CD8-positive, alpha-beta memory T cell (primary cell): ENCODE measurements around the gene USP13. TPM values are rescaled to one million over a fixed set of nuclear protein-coding genes. Genes with fewer than 3 reads are reported as not detected.

Source experiments
- CTCF ChIA-PET: fragments of 350-600 bp; sonication (Branson Sonifier 250); formaldehyde crosslinking; loops from one replicate; lab custom pipeline; 2021; ENCODE audit warnings: antibody characterized with exemption; lab: Charles Lee
- POLR2A ChIA-PET: fragments of 350-600 bp; sonication (Branson Sonifier 250); formaldehyde crosslinking; loops from one replicate; lab custom pipeline; 2021; ENCODE audit warnings: antibody characterized with exemption; lab: Charles Lee
- DNase-seq, 5 donors: peaks; one replicate each; pipeline versions ENCODE4 v3.0.0 to v3.0.0-alpha.2; 2020 to 2022; ENCODE audit warnings: mixed read lengths in 1 of 5
- H3K27ac ChIP-seq: one replicate; pipeline ENCODE4 v1.7.0; 2013; ENCODE audit warnings: low read depth, mild to moderate bottlenecking, low read length, moderate library complexity
- H3K27me3 ChIP-seq: 2 replicates; pipeline ENCODE4 v1.7.0; 2013; ENCODE audit warnings: low read length, mild to moderate bottlenecking; ENCODE audit not compliant: insufficient read depth, poor library complexity, severe bottlenecking
- H3K36me3 ChIP-seq: 2 replicates; pipeline ENCODE4 v1.7.0; 2013; ENCODE audit warnings: mild to moderate bottlenecking, low read length, moderate library complexity; ENCODE audit not compliant: insufficient read depth
- H3K4me1 ChIP-seq: 2 replicates; pipeline ENCODE4 v1.7.0; 2013; ENCODE audit warnings: mild to moderate bottlenecking, low read length, moderate library complexity; ENCODE audit not compliant: insufficient read depth
- H3K4me3 ChIP-seq: 2 replicates; pipeline ENCODE4 v1.7.0; 2013; ENCODE audit warnings: mild to moderate bottlenecking, low read length
- H3K9me3 ChIP-seq: 2 replicates; pipeline ENCODE4 v1.7.0; 2013; ENCODE audit warnings: mild to moderate bottlenecking, low read length
- H3K27ac Mint-ChIP-seq, 8 donors: one replicate each; pipeline ENCODE4 v1.8.0; 2020 to 2021; ENCODE audit warnings: mixed read lengths in 8 of 8, mild to moderate bottlenecking in 6 of 8, inconsistent platforms in 3 of 8, moderate library complexity in 3 of 8
- H3K27me3 Mint-ChIP-seq, 2 donors: one replicate each; pipeline ENCODE4 v1.8.0; 2020 to 2021; ENCODE audit warnings: mixed read lengths in 2 of 2, mild to moderate bottlenecking in 1 of 2, moderate library complexity in 1 of 2
- H3K36me3 Mint-ChIP-seq, 3 donors: one replicate each; pipeline ENCODE4 v1.8.0; 2020 to 2021; ENCODE audit warnings: mixed read lengths in 3 of 3, inconsistent platforms in 1 of 3, mild to moderate bottlenecking in 1 of 3
- H3K4me1 Mint-ChIP-seq, 3 donors: one replicate each; pipeline ENCODE4 v1.8.0; 2020 to 2021; ENCODE audit warnings: mixed read lengths in 3 of 3, inconsistent platforms in 1 of 3, mild to moderate bottlenecking in 1 of 3
- H3K4me3 Mint-ChIP-seq, 7 donors: one replicate each; pipeline ENCODE4 v1.8.0; 2020 to 2021; ENCODE audit warnings: mixed read lengths in 7 of 7, mild to moderate bottlenecking in 6 of 7, moderate library complexity in 4 of 7, inconsistent platforms in 2 of 7
- H3K9me3 Mint-ChIP-seq, 5 donors: one replicate each; pipeline ENCODE4 v1.8.0; 2020 to 2022; ENCODE audit warnings: mixed read lengths in 5 of 5, mild to moderate bottlenecking in 3 of 5, moderate library complexity in 2 of 5, inconsistent platforms in 1 of 5
- polyA plus RNA-seq: library from polyadenylated mRNA; unstranded; fragments of 300-500 nt; fragmentation: Illumina TruSeq; gene quantifications from one replicate; pipeline ENCODE4 v1.2.3, GENCODE V29; 2021
- total RNA-seq, 2 experiments: library from RNA; stranded (reverse); gene quantifications; one replicate each; pipeline ENCODE4 v1.2.3, GENCODE V29; 2021

Gene USP13
- total and polyA plus RNA-seq, 3 experiments from 2014 or later = 12.7 to 13.8 (median 13.3) TPM

DNA sequence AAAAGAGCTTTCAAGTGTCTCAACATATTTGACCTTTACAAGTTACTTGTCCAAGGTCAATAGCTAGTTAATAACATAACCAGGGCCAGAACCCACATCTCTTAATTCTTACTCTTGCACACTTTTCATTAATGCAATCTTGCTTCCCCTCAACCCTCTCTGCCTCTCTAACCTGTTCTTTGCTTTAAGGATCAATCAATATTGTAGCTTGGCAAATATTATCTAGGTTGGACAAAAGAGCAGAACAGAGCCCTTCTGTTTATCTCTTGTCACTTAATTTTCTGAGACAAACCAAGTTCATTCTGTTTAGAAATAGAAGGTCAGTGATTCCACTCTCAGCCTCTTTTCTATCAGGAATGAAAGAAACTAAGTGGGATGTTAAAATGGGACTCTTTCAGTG, 180.5 kb downstream of the USP13 start:
- no peaks in the 10 kb centered on the region for H3K4me1 Mint-ChIP-seq
- Histone ChIP-seq H3K27ac (no peak overlapping the region), H3K9me3 (no peaks in the 10 kb centered on the region), H3K4me3 (no peak overlapping the region), H3K4me1 (no peaks in the 10 kb centered on the region), H3K27me3 (no peaks in the 10 kb centered on the region), H3K36me3 (no peaks in the 10 kb centered on the region)
- no peaks in the 10 kb centered on the region for H3K9me3 Mint-ChIP-seq
- ChIA-PET CTCF (no interaction called here), POLR2A (no interaction called here)
- DNase-seq = no peak
- no peak overlapping the region for H3K4me3 Mint-ChIP-seq
- no peak overlapping the region for H3K27ac Mint-ChIP-seq
- no peaks in the 10 kb centered on the region for H3K36me3 Mint-ChIP-seq
- peaks cover 0 to 7% of the 10 kb centered on the region in 2 donors for H3K27me3 Mint-ChIP-seq

GRCh38 chr3:179837374-179837773, 184.5 kb downstream of the USP13 start:
- Histone ChIP-seq H3K27ac (no peak overlapping the region), H3K9me3 (no peaks in the 10 kb centered on the region), H3K36me3 (no peaks in the 10 kb centered on the region), H3K27me3 (no peaks in the 10 kb centered on the region), H3K4me1 (no peaks in the 10 kb centered on the region), H3K4me3 (no peak overlapping the region)
- POLR2A ChIA-PET = no interaction called here
- CTCF ChIA-PET = no interaction called here
- H3K9me3 Mint-ChIP-seq = no peaks in the 10 kb centered on the region
- H3K4me1 Mint-ChIP-seq = no peaks in the 10 kb centered on the region
- no peak overlapping the region for H3K27ac Mint-ChIP-seq
- H3K36me3 Mint-ChIP-seq = no peaks in the 10 kb centered on the region
- DNase-seq = no peak
- H3K27me3 Mint-ChIP-seq = peaks cover 3 to 16% of the 10 kb centered on the region in 2 donors
- H3K4me3 Mint-ChIP-seq = no peak overlapping the region

Other genes starting within 250 kb of the USP13 start
- 1 to 10 TPM; 1.5 to 1.9 TPM for gene GNB4, start 201.6 kb upstream of the USP13 start, total RNA-seq
- 0.16 TPM for gene GNB4, start 201.6 kb upstream of the USP13 start, polyA plus RNA-seq
- 100 to 1,000 TPM in 1 of 2 experiments, 10 to 100 TPM in 1; 96.9 to 107 TPM for gene ACTL6A, start 90.1 kb upstream of the USP13 start, total RNA-seq
- 46.8 TPM for gene ACTL6A, start 90.1 kb upstream of the USP13 start, polyA plus RNA-seq
- 10 to 100 TPM; 68.5 to 73.0 TPM for gene MRPL47, start 48.4 kb upstream of the USP13 start, total RNA-seq
- 51.7 TPM for gene MRPL47, start 48.4 kb upstream of the USP13 start, polyA plus RNA-seq
- gene NDUFB5, start 48.2 kb upstream of the USP13 start, total RNA-seq = 100 to 1,000 TPM; 110 to 126 TPM
- 66.5 TPM for gene NDUFB5, start 48.2 kb upstream of the USP13 start, polyA plus RNA-seq